SK-N-SH treated with all-trans-retinoic acid at 6 μM for 48 hours (cell line): Measurements from ENCODE around the gene ATP13A2.

Experiments
- ATAC-seq: fragments of 200-7000 bp; cut with Tn5 transposase; 3 replicates; pipeline ENCODE4 v1.9.1; 2020; ENCODE audit warnings: mild to moderate bottlenecking, moderate library complexity
- ARNTL ChIP-seq: fragments of 450-650 bp; formaldehyde crosslinking; IDR thresholded peaks from 2 replicates; pipeline ENCODE4 v1.5.0; 2020; ENCODE audit warnings: low read depth, mild to moderate bottlenecking, moderate library complexity, borderline replicate concordance
- BACH2 ChIP-seq: fragments of 250-450 bp; sonication (Bioruptor Pico); IDR thresholded peaks from 2 replicates; pipeline ENCODE4 v1.9.0; 2021; ENCODE audit warnings: mild to moderate bottlenecking, borderline replicate concordance
- CREB5 ChIP-seq: fragments of 250-450 bp; sonication (Bioruptor Pico); IDR thresholded peaks from 2 replicates; pipeline ENCODE4 v1.5.1; 2020; ENCODE audit warnings: low read depth, mild to moderate bottlenecking, moderate library complexity
- CSDC2 ChIP-seq: fragments of 250-450 bp; sonication (Bioruptor Pico); IDR thresholded peaks from 2 replicates; pipeline ENCODE4 v1.5.0; 2020; ENCODE audit warnings: mild to moderate bottlenecking, moderate library complexity
- CSRNP3 ChIP-seq: fragments of 250-450 bp; sonication (Bioruptor Pico); IDR thresholded peaks from 2 replicates; pipeline ENCODE4 v1.5.1; 2021; ENCODE audit warnings: mild to moderate bottlenecking, moderate library complexity
- ESRRG ChIP-seq: fragments of 250-450 bp; sonication (Bioruptor Pico); IDR thresholded peaks from 2 replicates; pipeline ENCODE4 v1.6.1; 2021; ENCODE audit warnings: mild to moderate bottlenecking
- GLIS3 ChIP-seq: fragments of 250-450 bp; sonication (Bioruptor Pico); IDR thresholded peaks from 2 replicates; pipeline ENCODE4 v1.5.0; 2020; ENCODE audit warnings: mild to moderate bottlenecking, moderate library complexity
- ISL1 ChIP-seq: fragments of 250-450 bp; sonication (Bioruptor Pico); IDR thresholded peaks from 2 replicates; pipeline ENCODE4 v2.1.2; 2022; ENCODE audit warnings: mild to moderate bottlenecking, moderate library complexity
- OSR1 ChIP-seq: fragments of 250-450 bp; sonication (Bioruptor Pico); IDR thresholded peaks from 2 replicates; pipeline ENCODE4 v1.8.0; 2022; ENCODE audit warnings: moderate library complexity, mild to moderate bottlenecking, inconsistent platforms
- PATZ1 ChIP-seq: fragments of 250-450 bp; sonication (Bioruptor Pico); IDR thresholded peaks from 2 replicates; pipeline ENCODE4 v1.8.0; 2020; ENCODE audit warnings: mild to moderate bottlenecking, moderate library complexity, borderline replicate concordance
- POU6F1 ChIP-seq: fragments of 250-450 bp; sonication (Bioruptor Pico); IDR thresholded peaks from 2 replicates; pipeline ENCODE4 v1.8.0; 2021; ENCODE audit warnings: low read depth, mild to moderate bottlenecking, moderate library complexity, borderline replicate concordance
- PPARA ChIP-seq: fragments of 250-450 bp; sonication (Bioruptor Pico); IDR thresholded peaks from 2 replicates; pipeline ENCODE4 v1.5.0; 2020; ENCODE audit warnings: mild to moderate bottlenecking, borderline replicate concordance
- SNAI2 ChIP-seq: fragments of 250-450 bp; sonication (Bioruptor Pico); IDR thresholded peaks from 2 replicates; pipeline ENCODE4 v1.5.0; 2020; ENCODE audit warnings: mild to moderate bottlenecking, moderate library complexity
- TOX ChIP-seq: fragments of 250-450 bp; sonication (Bioruptor Pico); IDR thresholded peaks from 2 replicates; pipeline ENCODE4 v1.8.0; 2021; ENCODE audit warnings: mild to moderate bottlenecking, moderate library complexity, borderline replicate concordance
- TSHZ2 ChIP-seq: fragments of 250-450 bp; sonication (Bioruptor Pico); IDR thresholded peaks from 2 replicates; pipeline ENCODE4 v1.5.0; 2020; ENCODE audit warnings: mild to moderate bottlenecking, moderate library complexity
- ZC3H10 ChIP-seq: fragments of 250-450 bp; sonication (Bioruptor Pico); IDR thresholded peaks from 2 replicates; pipeline ENCODE4 v1.5.1; 2021; ENCODE audit warnings: mild to moderate bottlenecking, moderate library complexity
- ZFP3 ChIP-seq: fragments of 250-450 bp; sonication (Bioruptor Pico); IDR thresholded peaks from 2 replicates; pipeline ENCODE4 v1.5.0; 2020; ENCODE audit warnings: mild to moderate bottlenecking, moderate library complexity
- ZFP30 ChIP-seq: fragments of 450-650 bp; formaldehyde crosslinking; IDR thresholded peaks from 2 replicates; pipeline ENCODE4 v1.5.0; 2022; ENCODE audit warnings: mild to moderate bottlenecking, moderate library complexity
- ZNF565 ChIP-seq: fragments of 450-650 bp; formaldehyde crosslinking; conservative IDR thresholded peaks from 2 replicates; pipeline ENCODE4 v1.5.0; 2020; ENCODE audit warnings: low read depth, mild to moderate bottlenecking, moderate library complexity
- ZNF70 ChIP-seq: fragments of 450-650 bp; formaldehyde crosslinking; IDR thresholded peaks from 2 replicates; pipeline ENCODE4 v1.5.0; 2020; ENCODE audit warnings: mild to moderate bottlenecking, moderate library complexity
- ZNF8 ChIP-seq: fragments of 450-650 bp; formaldehyde crosslinking; IDR thresholded peaks from 2 replicates; pipeline ENCODE4 v1.5.0; 2020; ENCODE audit warnings: mild to moderate bottlenecking, moderate library complexity

ATP13A2 gene

GRCh38 chr1:16993521-16994038 is 18.1 kb downstream of the ATP13A2 start:
- no peak for TF ChIP-seq ZNF8 (CRISPR knock-in tag)
- no peak for TF ChIP-seq SNAI2 (CRISPR knock-in tag)
- TF ChIP-seq BACH2 (CRISPR knock-in tag): no peak
- no peak for TF ChIP-seq ESRRG
- TF ChIP-seq ZFP3 (CRISPR knock-in tag): no peak
- no peak for TF ChIP-seq ZNF565 (CRISPR knock-in tag)
- TF ChIP-seq ISL1 (CRISPR knock-in tag): no peak
- TF ChIP-seq PPARA (CRISPR knock-in tag): no peak
- TF ChIP-seq GLIS3 (CRISPR knock-in tag): no peak
- ATAC-seq: no peak

GRCh38 chr1:16992675-16993074 is 19.1 kb downstream of the ATP13A2 start:
- TF ChIP-seq ZNF565 (CRISPR knock-in tag) (no peak), BACH2 (CRISPR knock-in tag) (no peak), SNAI2 (CRISPR knock-in tag) (no peak), CSRNP3 (CRISPR knock-in tag) (no peak), POU6F1 (CRISPR knock-in tag) (no peak), ISL1 (CRISPR knock-in tag) (no peak), ZNF70 (CRISPR knock-in tag) (no peak), ZC3H10 (no peak), ARNTL (CRISPR knock-in tag) (no peak), CSDC2 (CRISPR knock-in tag) (no peak), ESRRG (no peak), ZFP30 (CRISPR knock-in tag) (no peak), PATZ1 (CRISPR knock-in tag) (no peak), ZFP3 (CRISPR knock-in tag) (no peak), TOX (CRISPR knock-in tag) (no peak), CREB5 (CRISPR knock-in tag) (no peak), GLIS3 (CRISPR knock-in tag) (no peak), OSR1 (CRISPR knock-in tag) (no peak)
- no peak for ATAC-seq

- TF ChIP-seq OSR1 (CRISPR knock-in tag) (no peak), ESRRG (no peak), TSHZ2 (CRISPR knock-in tag) (no peak), ZFP3 (CRISPR knock-in tag) (no peak), ZNF70 (CRISPR knock-in tag) (no peak)
- TF ChIP-seq, all 23 proteins: peak for 0
- ATAC-seq: no peak
Observed at GRCh38 chr1:16992102-16992501, 19.6 kb downstream of the ATP13A2 start.
